Neuronal stem cell (in vitro differentiated cells): Measurements from ENCODE around the gene TCTA.
A peak's percentile ranks its signal among the peaks of the same experiment; 100 is the strongest.

ENCODE experiments used
- DNase-seq: peaks from one replicate; pipeline ENCODE4 v3.0.0-alpha.2; 2013; ENCODE audit warnings: low spot score
- H2AFZ ChIP-seq: one replicate; pipeline ENCODE4 v1.6.1; 2013; ENCODE audit warnings: mild to moderate bottlenecking, low read length, inconsistent platforms
- H2AK5ac ChIP-seq: 2 replicates; pipeline ENCODE4 v1.6.1; 2013; ENCODE audit warnings: low read depth, mild to moderate bottlenecking, inconsistent platforms, low read length, moderate library complexity, mixed read lengths
- H2BK120ac ChIP-seq: 2 replicates; pipeline ENCODE4 v1.6.1; 2013; ENCODE audit warnings: low read depth, mild to moderate bottlenecking, inconsistent platforms, low read length, moderate library complexity, mixed read lengths
- H2BK12ac ChIP-seq: one replicate; pipeline ENCODE4 v1.6.1; 2013; ENCODE audit warnings: low read length, inconsistent platforms
- H2BK15ac ChIP-seq: 2 replicates; pipeline ENCODE4 v1.6.1; 2013; ENCODE audit warnings: mild to moderate bottlenecking, low read length, inconsistent platforms, mixed read lengths
- H2BK5ac ChIP-seq: one replicate; pipeline ENCODE4 v1.6.1; 2013; ENCODE audit warnings: inconsistent platforms, mild to moderate bottlenecking, low read length, moderate library complexity
- H3K14ac ChIP-seq: one replicate; pipeline ENCODE4 v1.6.1; 2013; ENCODE audit warnings: low read length, inconsistent platforms
- H3K18ac ChIP-seq: 2 replicates; pipeline ENCODE4 v1.6.1; 2013; ENCODE audit warnings: low read length, inconsistent platforms
- H3K23ac ChIP-seq: 2 replicates; pipeline ENCODE4 v1.6.1; 2013; ENCODE audit warnings: low read depth, mild to moderate bottlenecking, mixed read lengths, low read length, inconsistent platforms; ENCODE audit not compliant: poor library complexity
- H3K27ac ChIP-seq: replicated peaks from 3 replicates; pipeline ENCODE4 v1.5.1; 2013; ENCODE audit warnings: low read length, inconsistent platforms
- H3K27me3 ChIP-seq, 3 experiments: 2 replicates each; pipeline ENCODE4 v1.6.1; 2013; ENCODE audit warnings: low read length in 3 of 3, mild to moderate bottlenecking in 2 of 3, inconsistent platforms in 1 of 3, low read depth in 1 of 3, mixed read lengths in 1 of 3, moderate library complexity in 1 of 3; ENCODE audit not compliant: control insufficient read depth in 3 of 3, insufficient read depth in 3 of 3
- H3K36me3 ChIP-seq, 2 donors: replicated peaks in 1 of 2; 2 replicates each; pipeline ENCODE4 v1.6.1; 2013; ENCODE audit warnings: low read length in 2 of 2; ENCODE audit not compliant: control insufficient read depth in 2 of 2, insufficient read depth in 2 of 2
- H3K4ac ChIP-seq: 2 replicates; pipeline ENCODE4 v1.6.1; 2013; ENCODE audit warnings: inconsistent platforms, mild to moderate bottlenecking, low read length, moderate library complexity
- H3K4me1 ChIP-seq, 2 donors: 1 replicate in 1 of 2; 2 replicates in 1 of 2; pipeline ENCODE4 v1.6.1; 2013; ENCODE audit warnings: low read length in 2 of 2, low read depth in 1 of 2; ENCODE audit not compliant: control insufficient read depth in 2 of 2, insufficient read depth in 1 of 2
- H3K4me2 ChIP-seq: one replicate; pipeline ENCODE4 v1.6.1; 2013; ENCODE audit warnings: mild to moderate bottlenecking, low read length, inconsistent platforms; ENCODE audit not compliant: insufficient read depth, poor library complexity, severe bottlenecking
- H3K4me3 ChIP-seq, 2 donors: 2 replicates each; pipeline ENCODE4 v1.5.1; 2013; ENCODE audit warnings: low read length in 2 of 2, mild to moderate bottlenecking in 2 of 2, inconsistent platforms in 1 of 2, moderate library complexity in 1 of 2
- H3K79me1 ChIP-seq: one replicate; pipeline ENCODE4 v1.6.1; 2013; ENCODE audit warnings: low read depth, mild to moderate bottlenecking, inconsistent platforms, low read length, moderate library complexity
- H3K9ac ChIP-seq: one replicate; pipeline ENCODE4 v1.6.1; 2013; ENCODE audit warnings: mild to moderate bottlenecking, low read depth, low read length, inconsistent platforms; ENCODE audit not compliant: poor library complexity
- H3K9me3 ChIP-seq, 2 donors: replicated peaks in 1 of 2; 2 replicates each; pipeline versions ENCODE3 to v1.6.1; 2013; ENCODE audit warnings: low read length in 2 of 2, mild to moderate bottlenecking in 2 of 2, inconsistent platforms in 1 of 2, low read depth in 1 of 2, mixed read lengths in 1 of 2, moderate library complexity in 1 of 2; ENCODE audit not compliant: control insufficient read depth in 2 of 2, insufficient read depth in 1 of 2
- H4K8ac ChIP-seq: one replicate; pipeline ENCODE4 v1.6.1; 2013; ENCODE audit warnings: low read depth, mild to moderate bottlenecking, inconsistent platforms, low read length, moderate library complexity
- H4K91ac ChIP-seq: one replicate; pipeline ENCODE4 v1.6.1; 2013; ENCODE audit warnings: low read length, low read depth, mild to moderate bottlenecking, inconsistent platforms; ENCODE audit not compliant: poor library complexity
- WGBS, 2 donors: extraction: QIAGEN DNeasy Blood & Tissue Kit; methylation state at CpG; one replicate each; pipeline ENCODE4 v1.1.7; 2013; ENCODE audit warnings: missing lambda C conversion rate in 2 of 2, mixed read lengths in 1 of 2; ENCODE audit not compliant: insufficient read length in 2 of 2, insufficient replicate concordance in 1 of 2; ENCODE audit errors: extremely low coverage in 2 of 2; 5-methylcytosine and 5-hydroxymethylcytosine counted together

The TCTA gene

GRCh38 chr3:49454458-49454857 is 42.2 kb downstream of the TCTA start:
- Histone ChIP-seq H3K4me2 (no peak overlapping the region), H2AFZ (peak overlapping the region; percentile 61), H3K79me1 (no peaks in the 10 kb centered on the region), H2BK15ac (no peak overlapping the region), H3K27ac (no peak overlapping the region), H4K8ac (no peak overlapping the region), H3K14ac (no peak overlapping the region), H3K23ac (no peak overlapping the region), H2AK5ac (no peak overlapping the region), H4K91ac (no peak overlapping the region), H3K4ac (no peak overlapping the region), H3K9me3 (no peaks in the 10 kb centered on the region), H3K9ac (no peak overlapping the region), H2BK12ac (no peak overlapping the region), H3K27me3 (no peaks in the 10 kb centered on the region), H3K4me1 (peaks cover 15 to 17% of the 10 kb centered on the region in 2 donors), H2BK120ac (no peak overlapping the region), H3K18ac (no peak overlapping the region), H2BK5ac (no peak overlapping the region), H3K4me3 (no peak overlapping the region), H3K36me3 (no peaks in the 10 kb centered on the region)
- DNase-seq: no peak
- no CpG with 5 or more reads among the region's 2 CpGs for WGBS, 2 donors

GRCh38 chr3:49454898-49455681 is 42.9 kb downstream of the TCTA start:
- H3K36me3 ChIP-seq: no peaks in the 10 kb centered on the region
- H2BK15ac ChIP-seq: no peak overlapping the region
- no peaks in the 10 kb centered on the region for H3K79me1 ChIP-seq
- H4K8ac ChIP-seq: no peak overlapping the region
- H2BK5ac ChIP-seq: no peak overlapping the region
- H3K23ac ChIP-seq: no peak overlapping the region
- peak overlapping the region; percentile 19 for H3K27ac ChIP-seq
- no CpG with 5 or more reads among the region's 3 CpGs for WGBS, 2 donors
- H3K4ac ChIP-seq: no peak overlapping the region
- H3K14ac ChIP-seq: no peak overlapping the region
- H3K27me3 ChIP-seq: no peaks in the 10 kb centered on the region
- DNase-seq: no peak
- H3K9me3 ChIP-seq: no peaks in the 10 kb centered on the region
- peaks cover 17 to 19% of the 10 kb centered on the region in 2 donors for H3K4me1 ChIP-seq
- H2BK12ac ChIP-seq: no peak overlapping the region
- peak overlapping the region; percentile 59 for H2AK5ac ChIP-seq
- no peak overlapping the region for H3K9ac ChIP-seq
- H2BK120ac ChIP-seq: no peak overlapping the region
- H4K91ac ChIP-seq: no peak overlapping the region
- H3K4me3 ChIP-seq: no peak overlapping the region
- peak overlapping the region; percentile 42 for H3K18ac ChIP-seq
- no peak overlapping the region for H3K4me2 ChIP-seq
- peak overlapping the region; percentile 61 for H2AFZ ChIP-seq

GRCh38 chr3:49456466-49456865 is 44.2 kb downstream of the TCTA start:
- Histone ChIP-seq H2BK5ac (no peak overlapping the region), H3K4me3 (no peak overlapping the region), H2BK120ac (no peak overlapping the region), H2AFZ (no peak overlapping the region), H3K4me1 (peaks cover 31% of the 10 kb centered on the region in 2 donors), H3K14ac (no peak overlapping the region), H3K36me3 (no peaks in the 10 kb centered on the region), H2AK5ac (no peak overlapping the region), H3K9me3 (no peaks in the 10 kb centered on the region), H3K27me3 (no peaks in the 10 kb centered on the region), H3K79me1 (no peaks in the 10 kb centered on the region), H3K4me2 (no peak overlapping the region), H4K91ac (no peak overlapping the region), H2BK12ac (no peak overlapping the region), H3K4ac (no peak overlapping the region), H2BK15ac (no peak overlapping the region), H3K9ac (no peak overlapping the region), H3K27ac (no peak overlapping the region), H3K23ac (no peak overlapping the region), H3K18ac (no peak overlapping the region), H4K8ac (no peak overlapping the region)
- WGBS, 2 donors: no CpG with 5 or more reads among the region's 3 CpGs
- no peak for DNase-seq

- Histone ChIP-seq H2AK5ac (peak overlapping the region; percentile 98), H3K4me3 (no peak overlapping the region), H2BK15ac (peak overlapping the region; percentile 99), H2AFZ (peak overlapping the region; percentile 72), H2BK120ac (peak overlapping the region; percentile 84), H3K9me3 (no peaks in the 10 kb centered on the region), H3K18ac (peak overlapping the region; percentile 89), H3K36me3 (no peaks in the 10 kb centered on the region), H3K27me3 (no peaks in the 10 kb centered on the region), H4K91ac (peak overlapping the region; percentile 38), H2BK5ac (peak overlapping the region; percentile 94), H2BK12ac (peak overlapping the region; percentile 91), H3K23ac (no peak overlapping the region), H3K4me2 (no peak overlapping the region), H3K4ac (peak overlapping the region; percentile 46), H3K27ac (peak overlapping the region; percentile 93), H3K9ac (no peak overlapping the region), H3K4me1 (peaks cover 32 to 34% of the 10 kb centered on the region in 2 donors), H3K14ac (no peak overlapping the region), H3K79me1 (no peaks in the 10 kb centered on the region), H4K8ac (peak overlapping the region; percentile 48)
- no peak for DNase-seq
- WGBS, 2 donors: no CpG with 5 or more reads among the region's 2 CpGs
Measured at GRCh38 chr3:49460188-49460890, 48.1 kb downstream of the TCTA start.
